ENCODE results near the gene TULP4. TPM values are rescaled to one million over a fixed set of nuclear protein-coding genes. Genes with fewer than 3 reads are reported as not detected.

Gene TULP4
- total and polyA plus RNA-seq, 2 of the 8 experiments (the other 6 are each of a cell fraction or from before 2014, with no cell fraction given) = 7.7 to 51.6 TPM

DNA sequence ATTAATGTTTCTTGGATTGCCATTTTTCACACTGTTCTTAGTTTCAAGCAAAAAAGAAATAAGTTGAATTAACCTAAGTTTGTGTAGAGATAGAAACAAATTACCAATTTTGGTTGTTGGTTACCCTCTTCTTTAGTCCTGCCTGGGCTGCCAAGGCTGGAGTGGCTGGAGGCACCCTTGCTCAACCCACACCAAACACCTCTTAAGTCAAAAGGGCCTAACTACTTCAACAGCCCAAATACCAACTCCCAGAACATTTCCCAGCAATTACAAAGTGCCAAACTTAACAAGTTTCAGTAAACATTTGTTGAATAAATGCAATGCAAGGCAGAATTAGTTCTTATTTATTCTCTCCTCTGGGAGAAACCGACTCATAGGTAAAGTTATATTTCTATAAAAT, 209.5 kb downstream of the TULP4 start (continued):
- TF ChIP-seq EGR1 (IDR thresholded peaks at IDR 0.05; ENCODE audit: borderline replicate concordance, low read depth, low read length) = no peak
- TF ChIP-seq, protein P1, sequence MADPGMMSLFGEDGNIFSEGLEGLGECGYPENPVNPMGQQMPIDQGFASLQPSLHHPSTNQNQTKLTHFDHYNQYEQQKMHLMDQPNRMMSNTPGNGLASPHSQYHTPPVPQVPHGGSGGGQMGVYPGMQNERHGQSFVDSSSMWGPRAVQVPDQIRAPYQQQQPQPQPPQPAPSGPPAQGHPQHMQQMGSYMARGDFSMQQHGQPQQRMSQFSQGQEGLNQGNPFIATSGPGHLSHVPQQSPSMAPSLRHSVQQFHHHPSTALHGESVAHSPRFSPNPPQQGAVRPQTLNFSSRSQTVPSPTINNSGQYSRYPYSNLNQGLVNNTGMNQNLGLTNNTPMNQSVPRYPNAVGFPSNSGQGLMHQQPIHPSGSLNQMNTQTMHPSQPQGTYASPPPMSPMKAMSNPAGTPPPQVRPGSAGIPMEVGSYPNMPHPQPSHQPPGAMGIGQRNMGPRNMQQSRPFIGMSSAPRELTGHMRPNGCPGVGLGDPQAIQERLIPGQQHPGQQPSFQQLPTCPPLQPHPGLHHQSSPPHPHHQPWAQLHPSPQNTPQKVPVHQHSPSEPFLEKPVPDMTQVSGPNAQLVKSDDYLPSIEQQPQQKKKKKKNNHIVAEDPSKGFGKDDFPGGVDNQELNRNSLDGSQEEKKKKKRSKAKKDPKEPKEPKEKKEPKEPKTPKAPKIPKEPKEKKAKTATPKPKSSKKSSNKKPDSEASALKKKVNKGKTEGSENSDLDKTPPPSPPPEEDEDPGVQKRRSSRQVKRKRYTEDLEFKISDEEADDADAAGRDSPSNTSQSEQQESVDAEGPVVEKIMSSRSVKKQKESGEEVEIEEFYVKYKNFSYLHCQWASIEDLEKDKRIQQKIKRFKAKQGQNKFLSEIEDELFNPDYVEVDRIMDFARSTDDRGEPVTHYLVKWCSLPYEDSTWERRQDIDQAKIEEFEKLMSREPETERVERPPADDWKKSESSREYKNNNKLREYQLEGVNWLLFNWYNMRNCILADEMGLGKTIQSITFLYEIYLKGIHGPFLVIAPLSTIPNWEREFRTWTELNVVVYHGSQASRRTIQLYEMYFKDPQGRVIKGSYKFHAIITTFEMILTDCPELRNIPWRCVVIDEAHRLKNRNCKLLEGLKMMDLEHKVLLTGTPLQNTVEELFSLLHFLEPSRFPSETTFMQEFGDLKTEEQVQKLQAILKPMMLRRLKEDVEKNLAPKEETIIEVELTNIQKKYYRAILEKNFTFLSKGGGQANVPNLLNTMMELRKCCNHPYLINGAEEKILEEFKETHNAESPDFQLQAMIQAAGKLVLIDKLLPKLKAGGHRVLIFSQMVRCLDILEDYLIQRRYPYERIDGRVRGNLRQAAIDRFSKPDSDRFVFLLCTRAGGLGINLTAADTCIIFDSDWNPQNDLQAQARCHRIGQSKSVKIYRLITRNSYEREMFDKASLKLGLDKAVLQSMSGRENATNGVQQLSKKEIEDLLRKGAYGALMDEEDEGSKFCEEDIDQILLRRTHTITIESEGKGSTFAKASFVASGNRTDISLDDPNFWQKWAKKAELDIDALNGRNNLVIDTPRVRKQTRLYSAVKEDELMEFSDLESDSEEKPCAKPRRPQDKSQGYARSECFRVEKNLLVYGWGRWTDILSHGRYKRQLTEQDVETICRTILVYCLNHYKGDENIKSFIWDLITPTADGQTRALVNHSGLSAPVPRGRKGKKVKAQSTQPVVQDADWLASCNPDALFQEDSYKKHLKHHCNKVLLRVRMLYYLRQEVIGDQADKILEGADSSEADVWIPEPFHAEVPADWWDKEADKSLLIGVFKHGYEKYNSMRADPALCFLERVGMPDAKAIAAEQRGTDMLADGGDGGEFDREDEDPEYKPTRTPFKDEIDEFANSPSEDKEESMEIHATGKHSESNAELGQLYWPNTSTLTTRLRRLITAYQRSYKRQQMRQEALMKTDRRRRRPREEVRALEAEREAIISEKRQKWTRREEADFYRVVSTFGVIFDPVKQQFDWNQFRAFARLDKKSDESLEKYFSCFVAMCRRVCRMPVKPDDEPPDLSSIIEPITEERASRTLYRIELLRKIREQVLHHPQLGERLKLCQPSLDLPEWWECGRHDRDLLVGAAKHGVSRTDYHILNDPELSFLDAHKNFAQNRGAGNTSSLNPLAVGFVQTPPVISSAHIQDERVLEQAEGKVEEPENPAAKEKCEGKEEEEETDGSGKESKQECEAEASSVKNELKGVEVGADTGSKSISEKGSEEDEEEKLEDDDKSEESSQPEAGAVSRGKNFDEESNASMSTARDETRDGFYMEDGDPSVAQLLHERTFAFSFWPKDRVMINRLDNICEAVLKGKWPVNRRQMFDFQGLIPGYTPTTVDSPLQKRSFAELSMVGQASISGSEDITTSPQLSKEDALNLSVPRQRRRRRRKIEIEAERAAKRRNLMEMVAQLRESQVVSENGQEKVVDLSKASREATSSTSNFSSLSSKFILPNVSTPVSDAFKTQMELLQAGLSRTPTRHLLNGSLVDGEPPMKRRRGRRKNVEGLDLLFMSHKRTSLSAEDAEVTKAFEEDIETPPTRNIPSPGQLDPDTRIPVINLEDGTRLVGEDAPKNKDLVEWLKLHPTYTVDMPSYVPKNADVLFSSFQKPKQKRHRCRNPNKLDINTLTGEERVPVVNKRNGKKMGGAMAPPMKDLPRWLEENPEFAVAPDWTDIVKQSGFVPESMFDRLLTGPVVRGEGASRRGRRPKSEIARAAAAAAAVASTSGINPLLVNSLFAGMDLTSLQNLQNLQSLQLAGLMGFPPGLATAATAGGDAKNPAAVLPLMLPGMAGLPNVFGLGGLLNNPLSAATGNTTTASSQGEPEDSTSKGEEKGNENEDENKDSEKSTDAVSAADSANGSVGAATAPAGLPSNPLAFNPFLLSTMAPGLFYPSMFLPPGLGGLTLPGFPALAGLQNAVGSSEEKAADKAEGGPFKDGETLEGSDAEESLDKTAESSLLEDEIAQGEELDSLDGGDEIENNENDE (IDR thresholded peaks at IDR 0.05; ENCODE audit: insufficient replicate concordance, low read length) = no peak
- no peak for TF ChIP-seq CEBPB (IDR thresholded peaks at IDR 0.05; ENCODE audit: low read depth, low read length)
- TF ChIP-seq ATF2 (IDR thresholded peaks at IDR 0.05; ENCODE audit: low read length) = no peak
- no peak for TF ChIP-seq BCL11A (IDR thresholded peaks at IDR 0.05; ENCODE audit: low read depth in 2 of 2, low read length in 2 of 2)
- no peak for TF ChIP-seq NRF1 (IDR thresholded peaks at IDR 0.05; ENCODE audit: low read depth, low read length)
- TF ChIP-seq, protein P2, sequence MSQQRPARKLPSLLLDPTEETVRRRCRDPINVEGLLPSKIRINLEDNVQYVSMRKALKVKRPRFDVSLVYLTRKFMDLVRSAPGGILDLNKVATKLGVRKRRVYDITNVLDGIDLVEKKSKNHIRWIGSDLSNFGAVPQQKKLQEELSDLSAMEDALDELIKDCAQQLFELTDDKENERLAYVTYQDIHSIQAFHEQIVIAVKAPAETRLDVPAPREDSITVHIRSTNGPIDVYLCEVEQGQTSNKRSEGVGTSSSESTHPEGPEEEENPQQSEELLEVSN (IDR thresholded peaks at IDR 0.05) = no peak
